Body of pancreas (tissue), 4 donors: ENCODE results near the gene MAMSTR. TPM values are rescaled to one million over a fixed set of nuclear protein-coding genes. Genes with fewer than 3 reads are reported as not detected.

Source experiments
- ATAC-seq: fragments of 150-250 bp; one replicate; pipeline ENCODE4 v1.9.1; 2016
- DNase-seq, 4 donors: peaks; one replicate each; pipeline ENCODE4 v3.0.0-alpha.2; 2019
- H3K27ac ChIP-seq, 4 donors: fragments of 200-600 bp; sonication (generic); 1 replicate in 3 of 4; 2 replicates in 1 of 4; pipeline versions ENCODE4 v1.5.1 to v1.6.1; 2016 to 2019; ENCODE audit warnings: mild to moderate bottlenecking in 1 of 4, mixed read lengths in 1 of 4, moderate library complexity in 1 of 4
- H3K27me3 ChIP-seq, 2 donors: fragments of 200-600 bp; sonication (generic); one replicate each; pipeline ENCODE4 v1.6.0; 2016; ENCODE audit warnings: mild to moderate bottlenecking in 1 of 2
- H3K36me3 ChIP-seq, 2 donors: fragments of 200-600 bp; sonication (generic); replicated peaks in 1 of 2; 2 replicates each; pipeline ENCODE4 v1.5.1; 2016; ENCODE audit warnings: low read depth in 2 of 2; ENCODE audit not compliant: insufficient read depth in 1 of 2
- H3K4me1 ChIP-seq: fragments of 200-600 bp; sonication (generic); one replicate; pipeline ENCODE4 v1.6.0; 2016
- H3K4me3 ChIP-seq, 2 donors: fragments of 200-600 bp; sonication (generic); 1 replicate in 1 of 2; 2 replicates in 1 of 2; pipeline ENCODE4 v1.5.1; 2016 to 2019
- H3K9me3 ChIP-seq, 3 donors: fragments of 200-600 bp; sonication (generic); 1 replicate in 2 of 3; 2 replicates in 1 of 3; pipeline ENCODE4 v1.5.1; 2016
- CTCF ChIP-seq, 7 experiments: fragments of 450-650 bp in 4 of 7; fragments of 200-600 bp in 3 of 7; sonication (generic) in 3 of 7; IDR thresholded peaks; one replicate each; pipeline ENCODE4 v1.5.1; 2016 to 2019; ENCODE audit warnings: antibody characterized with exemption in 7 of 7
- POLR2A ChIP-seq, 3 donors: fragments of 450-650 bp; IDR thresholded peaks; one replicate each; pipeline ENCODE4 v1.6.1; 2016; ENCODE audit warnings: antibody characterized with exemption in 3 of 3, mild to moderate bottlenecking in 2 of 3
- WGBS, 2 donors: methylation state at CpG; one replicate each; pipeline ENCODE4 v1.1.5; 2017; 5-methylcytosine and 5-hydroxymethylcytosine counted together
- intact Hi-C: fragments of 100-400 bp; cut with DNase I; formaldehyde crosslinking; loops from one replicate; pipeline ENCODE4 v1.15.1; 2023
- total RNA-seq, 2 donors: library from RNA; depleted of rRNA; stranded (reverse); fragments of >200 nt; gene quantifications; one replicate each; pipeline ENCODE4 v1.1.0, GENCODE V29; 2016

The MAMSTR gene
- total RNA-seq, 2 donors from 2014 or later: 0.26 to 7.3 TPM

- peak overlapping the region in 3 of 4 donors; percentile 8 to 58 (median 21) for H3K27ac ChIP-seq
- DNase-seq: peak in 2 of 4 donors; percentile 20 to 42
- TF ChIP-seq POLR2A (IDR thresholded peaks at IDR 0.05) (no peak), CTCF (IDR thresholded peaks at IDR 0.05) (no peak)
- peaks cover 49% of the 10 kb centered on the region for H3K4me1 ChIP-seq
- H3K9me3 ChIP-seq: no peaks in the 10 kb centered on the region
- ATAC-seq: no peak
- H3K36me3 ChIP-seq: no peaks in the 10 kb centered on the region
- no peaks in the 10 kb centered on the region for H3K27me3 ChIP-seq
- WGBS, 2 donors: 26 to 27% methylated on average over 20 to 24 of the region's 24 CpGs
- no peak overlapping the region for H3K4me3 ChIP-seq
- intact Hi-C loops: no loop called here
Measured at GRCh38 chr19:48716562-48717291, 2.8 kb downstream of the MAMSTR start.

GRCh38 chr19:48715681-48716171 is 3.8 kb downstream of the MAMSTR start:
- intact Hi-C loops: no loop called here
- no peak overlapping the region for H3K27ac ChIP-seq
- WGBS, 2 donors: 83% methylated on average over 15 to 19 of the region's 19 CpGs
- ATAC-seq: no peak
- H3K9me3 ChIP-seq: no peaks in the 10 kb centered on the region
- TF ChIP-seq CTCF (IDR thresholded peaks at IDR 0.05) (no peak), POLR2A (IDR thresholded peaks at IDR 0.05) (no peak)
- H3K4me3 ChIP-seq: no peak overlapping the region
- no peak for DNase-seq
- H3K27me3 ChIP-seq: no peaks in the 10 kb centered on the region
- no peaks in the 10 kb centered on the region for H3K36me3 ChIP-seq
- peaks cover 43% of the 10 kb centered on the region for H3K4me1 ChIP-seq

- peaks cover 39% of the 10 kb centered on the region for H3K4me1 ChIP-seq
Measured at GRCh38 chr19:48714759-48715675, 4.5 kb downstream of the MAMSTR start.

More at GRCh38 chr19:48714759-48715675, 4.5 kb downstream of the MAMSTR start:
- peak in 1 of 4 donors; percentile 26 for DNase-seq
- Histone ChIP-seq H3K27me3 (no peaks in the 10 kb centered on the region), H3K36me3 (no peaks in the 10 kb centered on the region), H3K9me3 (no peaks in the 10 kb centered on the region), H3K4me3 (peak overlapping the region in 1 of 2 donors; percentile 8), H3K27ac (peak overlapping the region; percentile 11 to 86 (median 78))
- 37 to 46% methylated on average over 18 to 24 of the region's 26 CpGs for WGBS, 2 donors
- intact Hi-C loops: no loop called here
- ATAC-seq: no peak
- TF ChIP-seq POLR2A (IDR thresholded peaks at IDR 0.05): peak in 1 of 3 donors; percentile 13
- no peak for TF ChIP-seq CTCF (IDR thresholded peaks at IDR 0.05)
